Measurements from ENCODE around the gene UBE2J2. TPM values are rescaled to one million over a fixed set of nuclear protein-coding genes. Genes with fewer than 3 reads are reported as not detected.

Gene UBE2J2
- polyA plus RNA-seq, 1 of the 3 experiments (the other 2 are of a cell fraction): 47.5 TPM

- TF ChIP-seq PBX3 (IDR thresholded peaks at IDR 0.05): no peak
- no peak for TF ChIP-seq TEAD4 (IDR thresholded peaks at IDR 0.05; ENCODE audit: borderline replicate concordance, insufficient read depth)
- no peak for TF ChIP-seq NRF1 (IDR thresholded peaks at IDR 0.05; ENCODE audit: low read depth, low read length)
Observed at GRCh38 chr1:1284221-1285101, 10.8 kb upstream of the UBE2J2 start (continued).

- POLR2A ChIA-PET: no interaction called here
- H3K9me2 ChIP-seq: no peaks in the 10 kb centered on the region
- no peak overlapping the region for H3K4me3 ChIP-seq (ENCODE audit: low read depth in 2 of 2, low read length in 1 of 2)
- H3K36me3 ChIP-seq (replicated peaks in 1 of 2; ENCODE audit: control insufficient read depth in 1 of 2, insufficient read depth in 2 of 2, low read length in 1 of 2): no peaks in the 10 kb centered on the region
- no peak overlapping the region for H3K27ac ChIP-seq (ENCODE audit: low read depth in 2 of 2, low read length in 1 of 2)
- no peak overlapping the region for H3K9ac ChIP-seq
- CTCF ChIA-PET: interaction anchor here (1.0 to 1.5 kb wide), 5 partner anchors 8 to 252 kb away, joined by 3 to 4 read pairs (median 3); no protein-coding TSS in a partner anchor
- DNase-seq: peak; percentile 87
- H3K4me1 ChIP-seq (ENCODE audit: control insufficient read depth in 1 of 2, insufficient read depth in 2 of 2, low read depth in 1 of 2, low read length in 1 of 2): peaks cover 0 to 9% of the 10 kb centered on the region in 2 experiments; a peak in 1 of 4 replicates
- H3K27me3 ChIP-seq (ENCODE audit: insufficient read depth): no peaks in the 10 kb centered on the region
- TF ChIP-seq ELF1 (IDR thresholded peaks at IDR 0.05): no peak
- TF ChIP-seq MAX (IDR thresholded peaks at IDR 0.05; ENCODE audit: low read depth): no peak
- TF ChIP-seq SIN3A (IDR thresholded peaks at IDR 0.05; ENCODE audit: borderline replicate concordance, low read depth, low read length): no peak
- TF ChIP-seq USF1 (IDR thresholded peaks at IDR 0.05; ENCODE audit: borderline replicate concordance, low read depth): no peak
- TF ChIP-seq RCOR1 (IDR thresholded peaks at IDR 0.05; ENCODE audit: low read length): no peak
- no peak for TF ChIP-seq EP300 (IDR thresholded peaks at IDR 0.05; ENCODE audit: borderline replicate concordance in 1 of 2, low read depth in 1 of 2, low read length in 1 of 2)
- no peak for TF ChIP-seq YY1 (IDR thresholded peaks at IDR 0.05; ENCODE audit: low read depth)
- TF ChIP-seq CTCF (IDR thresholded peaks at IDR 0.05): no peak
- TF ChIP-seq GATA2 (CRISPR knock-in tag; IDR thresholded peaks at IDR 0.05): no peak
- no peak for TF ChIP-seq ZBTB33 (IDR thresholded peaks at IDR 0.05; ENCODE audit: borderline replicate concordance, low read depth)
- TF ChIP-seq EZH2phosphoT487 (IDR thresholded peaks at IDR 0.05; ENCODE audit: borderline replicate concordance, low read depth): no peak
- TF ChIP-seq TEAD4 (IDR thresholded peaks at IDR 0.05; ENCODE audit: borderline replicate concordance, insufficient read depth): no peak
- no peak for TF ChIP-seq TCF12 (IDR thresholded peaks at IDR 0.05)
- TF ChIP-seq POLR2AphosphoS5 (IDR thresholded peaks at IDR 0.05; ENCODE audit: low read depth, low read length): no peak
- no peak for TF ChIP-seq USF2 (IDR thresholded peaks at IDR 0.05; ENCODE audit: borderline replicate concordance, low read depth, low read length)
- TF ChIP-seq RFX5 (IDR thresholded peaks at IDR 0.05; ENCODE audit: low read length): no peak
- TF ChIP-seq JUND (IDR thresholded peaks at IDR 0.05): no peak
- no peak for TF ChIP-seq MXI1 (IDR thresholded peaks at IDR 0.05; ENCODE audit: low read depth, low read length)
- no peak for TF ChIP-seq FOXJ3 (CRISPR knock-in tag; IDR thresholded peaks at IDR 0.05)
- no peak for TF ChIP-seq NRF1 (IDR thresholded peaks at IDR 0.05; ENCODE audit: low read depth, low read length)
- WGBS (ENCODE audit: low lambda C conversion rate): 26% methylated on average over 7 of the region's 9 CpGs
- no peaks in the 10 kb centered on the region for H3F3A ChIP-seq (replicated peaks; ENCODE audit: insufficient read depth)
- no peaks in the 10 kb centered on the region for H3K79me2 ChIP-seq (ENCODE audit: insufficient read depth)
- H3K9me3 ChIP-seq: no peaks in the 10 kb centered on the region
- H2AFZ ChIP-seq (ENCODE audit: low read depth): no peak overlapping the region
- H3K4me2 ChIP-seq: no peak overlapping the region
- no peaks in the 10 kb centered on the region for H4K20me1 ChIP-seq (ENCODE audit: insufficient read depth)
Observed at GRCh38 chr1:1283821-1284220, 10.2 kb upstream of the UBE2J2 start.

Measured in SK-N-SH (cell line).